Suprapubic skin (tissue), 4 donors: ENCODE data around the gene DPYD.

ENCODE experiments used
- POLR2A ChIP-seq, 2 donors: fragments of 450-650 bp; IDR thresholded peaks; one replicate each; pipeline ENCODE4 v1.6.1; 2017; ENCODE audit warnings: antibody characterized with exemption in 2 of 2, mild to moderate bottlenecking in 2 of 2, moderate library complexity in 2 of 2
- POLR2AphosphoS5 ChIP-seq, 3 donors: sonication (generic); formaldehyde crosslinking; IDR thresholded peaks; one replicate each; pipeline ENCODE4 v1.6.1; 2017; ENCODE audit warnings: antibody characterized with exemption in 3 of 3
- TF ChIP-seq, protein P1 (sequence below), 2 donors: fragments of 200-600 bp in 1 of 2; fragments of 450-650 bp in 1 of 2; sonication (generic) in 1 of 2; IDR thresholded peaks; one replicate each; pipeline ENCODE4 v1.5.1; 2016 to 2019; ENCODE audit warnings: antibody characterized with exemption in 2 of 2, mild to moderate bottlenecking in 1 of 2, moderate library complexity in 1 of 2

DNA sequence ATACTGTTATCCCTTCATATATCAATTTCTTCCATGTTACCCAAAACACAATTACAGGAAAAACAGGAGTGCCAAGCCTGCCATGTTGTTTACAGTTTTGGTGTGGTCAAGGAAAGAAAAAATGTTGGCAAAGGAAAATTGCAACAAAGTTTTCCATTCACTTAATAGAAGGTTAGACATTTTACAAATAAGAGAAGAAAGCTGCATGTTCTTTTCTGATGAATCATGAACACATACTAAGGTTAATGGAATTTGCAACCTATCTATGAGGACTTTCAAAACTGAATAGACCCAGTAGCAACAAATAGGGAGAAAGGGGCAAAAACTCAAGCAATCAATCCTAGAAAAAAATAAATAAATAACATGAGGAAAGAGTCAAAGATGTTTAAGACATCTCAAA lies 556.7 kb downstream of the DPYD start:
- TF ChIP-seq, protein P1, sequence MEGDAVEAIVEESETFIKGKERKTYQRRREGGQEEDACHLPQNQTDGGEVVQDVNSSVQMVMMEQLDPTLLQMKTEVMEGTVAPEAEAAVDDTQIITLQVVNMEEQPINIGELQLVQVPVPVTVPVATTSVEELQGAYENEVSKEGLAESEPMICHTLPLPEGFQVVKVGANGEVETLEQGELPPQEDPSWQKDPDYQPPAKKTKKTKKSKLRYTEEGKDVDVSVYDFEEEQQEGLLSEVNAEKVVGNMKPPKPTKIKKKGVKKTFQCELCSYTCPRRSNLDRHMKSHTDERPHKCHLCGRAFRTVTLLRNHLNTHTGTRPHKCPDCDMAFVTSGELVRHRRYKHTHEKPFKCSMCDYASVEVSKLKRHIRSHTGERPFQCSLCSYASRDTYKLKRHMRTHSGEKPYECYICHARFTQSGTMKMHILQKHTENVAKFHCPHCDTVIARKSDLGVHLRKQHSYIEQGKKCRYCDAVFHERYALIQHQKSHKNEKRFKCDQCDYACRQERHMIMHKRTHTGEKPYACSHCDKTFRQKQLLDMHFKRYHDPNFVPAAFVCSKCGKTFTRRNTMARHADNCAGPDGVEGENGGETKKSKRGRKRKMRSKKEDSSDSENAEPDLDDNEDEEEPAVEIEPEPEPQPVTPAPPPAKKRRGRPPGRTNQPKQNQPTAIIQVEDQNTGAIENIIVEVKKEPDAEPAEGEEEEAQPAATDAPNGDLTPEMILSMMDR (IDR thresholded peaks at IDR 0.05) = no peak
- no peak for TF ChIP-seq POLR2AphosphoS5 (IDR thresholded peaks at IDR 0.05)
- TF ChIP-seq POLR2A (IDR thresholded peaks at IDR 0.05) = no peak
